ENCODE data around the gene SPTAN1.

SPTAN1 gene

DNA sequence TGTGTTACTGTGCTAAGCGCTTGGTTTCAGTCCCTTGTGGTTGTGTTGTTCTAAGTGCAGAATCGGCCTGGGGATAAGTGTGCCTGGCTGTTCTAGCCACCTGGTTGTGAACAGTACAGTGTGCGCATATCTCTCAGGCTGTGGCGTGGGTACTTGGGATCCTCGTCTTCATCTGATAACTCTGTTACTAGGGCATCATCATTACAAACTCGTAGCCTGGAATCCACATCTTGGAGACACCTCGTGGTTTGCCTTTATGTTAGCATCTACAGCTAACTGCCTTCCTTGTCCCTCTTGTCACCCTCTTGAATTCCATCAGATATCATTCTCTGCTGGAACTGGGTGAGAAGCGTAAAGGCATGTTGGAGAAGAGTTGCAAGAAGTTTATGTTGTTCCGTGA lies 41.5 kb downstream of the SPTAN1 start:
- TF ChIP-seq, protein P1, sequence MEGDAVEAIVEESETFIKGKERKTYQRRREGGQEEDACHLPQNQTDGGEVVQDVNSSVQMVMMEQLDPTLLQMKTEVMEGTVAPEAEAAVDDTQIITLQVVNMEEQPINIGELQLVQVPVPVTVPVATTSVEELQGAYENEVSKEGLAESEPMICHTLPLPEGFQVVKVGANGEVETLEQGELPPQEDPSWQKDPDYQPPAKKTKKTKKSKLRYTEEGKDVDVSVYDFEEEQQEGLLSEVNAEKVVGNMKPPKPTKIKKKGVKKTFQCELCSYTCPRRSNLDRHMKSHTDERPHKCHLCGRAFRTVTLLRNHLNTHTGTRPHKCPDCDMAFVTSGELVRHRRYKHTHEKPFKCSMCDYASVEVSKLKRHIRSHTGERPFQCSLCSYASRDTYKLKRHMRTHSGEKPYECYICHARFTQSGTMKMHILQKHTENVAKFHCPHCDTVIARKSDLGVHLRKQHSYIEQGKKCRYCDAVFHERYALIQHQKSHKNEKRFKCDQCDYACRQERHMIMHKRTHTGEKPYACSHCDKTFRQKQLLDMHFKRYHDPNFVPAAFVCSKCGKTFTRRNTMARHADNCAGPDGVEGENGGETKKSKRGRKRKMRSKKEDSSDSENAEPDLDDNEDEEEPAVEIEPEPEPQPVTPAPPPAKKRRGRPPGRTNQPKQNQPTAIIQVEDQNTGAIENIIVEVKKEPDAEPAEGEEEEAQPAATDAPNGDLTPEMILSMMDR (IDR thresholded peaks at IDR 0.05): no peak
- peaks cover 0 to 3% of the 10 kb centered on the region in 2 experiments for H3K4me1 ChIP-seq (ENCODE audit: control insufficient read depth in 1 of 2, insufficient read depth in 1 of 2, low read depth in 1 of 2, low read length in 1 of 2)
- H3K9me3 ChIP-seq: no peaks in the 10 kb centered on the region
- H3K27ac ChIP-seq: no peak overlapping the region
- H3K4me3 ChIP-seq (ENCODE audit: low read depth in 1 of 2, low read length in 1 of 2): no peak overlapping the region
- H3K36me3 ChIP-seq: peaks cover 89% of the 10 kb centered on the region
- no peaks in the 10 kb centered on the region for H3K27me3 ChIP-seq

DNA sequence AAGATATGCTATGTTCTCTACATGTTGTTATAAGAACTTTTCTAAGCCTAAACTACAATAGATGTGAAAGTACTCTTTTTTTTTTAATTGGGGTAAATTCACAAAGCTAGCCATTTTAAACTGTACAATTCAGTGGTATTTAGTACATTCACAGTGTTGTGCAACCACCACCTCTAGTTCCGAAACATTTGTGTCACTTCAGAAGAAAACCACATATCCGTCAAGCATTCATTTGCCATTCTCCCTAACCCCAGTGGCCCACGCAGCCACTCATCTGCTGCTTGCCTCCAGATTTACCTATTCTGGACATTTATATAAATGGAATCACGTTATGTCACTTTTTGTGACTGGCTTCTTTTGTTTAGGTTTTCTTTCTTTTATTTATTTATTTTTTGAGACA lies 43.1 kb downstream of the SPTAN1 start:
- peaks cover 0 to 3% of the 10 kb centered on the region in 2 experiments for H3K4me1 ChIP-seq (ENCODE audit: control insufficient read depth in 1 of 2, insufficient read depth in 1 of 2, low read depth in 1 of 2, low read length in 1 of 2)
- no peak overlapping the region for H3K4me3 ChIP-seq (ENCODE audit: low read depth in 1 of 2, low read length in 1 of 2)
- no peaks in the 10 kb centered on the region for H3K27me3 ChIP-seq
- peaks cover 89% of the 10 kb centered on the region for H3K36me3 ChIP-seq
- H3K27ac ChIP-seq: no peak overlapping the region
- H3K9me3 ChIP-seq: no peaks in the 10 kb centered on the region
- TF ChIP-seq, protein P1 (IDR thresholded peaks at IDR 0.05): no peak

- no peak overlapping the region for H3K4me3 ChIP-seq (ENCODE audit: low read depth in 1 of 2, low read length in 1 of 2)
- peaks cover 0 to 3% of the 10 kb centered on the region in 2 experiments for H3K4me1 ChIP-seq (ENCODE audit: control insufficient read depth in 1 of 2, insufficient read depth in 1 of 2, low read depth in 1 of 2, low read length in 1 of 2)
- TF ChIP-seq, protein P1 (IDR thresholded peaks at IDR 0.05): no peak
- H3K27me3 ChIP-seq: no peaks in the 10 kb centered on the region
- no peaks in the 10 kb centered on the region for H3K9me3 ChIP-seq
- peaks cover 75% of the 10 kb centered on the region for H3K36me3 ChIP-seq
- H3K27ac ChIP-seq: no peak overlapping the region
Observed at GRCh38 chr9:128600099-128600498, 47.7 kb downstream of the SPTAN1 start.

GRCh38 chr9:128603697-128604096 lies 51.3 kb downstream of the SPTAN1 start:
- Histone ChIP-seq H3K9me3 (no peaks in the 10 kb centered on the region), H3K36me3 (peaks cover 84% of the 10 kb centered on the region)

DNA sequence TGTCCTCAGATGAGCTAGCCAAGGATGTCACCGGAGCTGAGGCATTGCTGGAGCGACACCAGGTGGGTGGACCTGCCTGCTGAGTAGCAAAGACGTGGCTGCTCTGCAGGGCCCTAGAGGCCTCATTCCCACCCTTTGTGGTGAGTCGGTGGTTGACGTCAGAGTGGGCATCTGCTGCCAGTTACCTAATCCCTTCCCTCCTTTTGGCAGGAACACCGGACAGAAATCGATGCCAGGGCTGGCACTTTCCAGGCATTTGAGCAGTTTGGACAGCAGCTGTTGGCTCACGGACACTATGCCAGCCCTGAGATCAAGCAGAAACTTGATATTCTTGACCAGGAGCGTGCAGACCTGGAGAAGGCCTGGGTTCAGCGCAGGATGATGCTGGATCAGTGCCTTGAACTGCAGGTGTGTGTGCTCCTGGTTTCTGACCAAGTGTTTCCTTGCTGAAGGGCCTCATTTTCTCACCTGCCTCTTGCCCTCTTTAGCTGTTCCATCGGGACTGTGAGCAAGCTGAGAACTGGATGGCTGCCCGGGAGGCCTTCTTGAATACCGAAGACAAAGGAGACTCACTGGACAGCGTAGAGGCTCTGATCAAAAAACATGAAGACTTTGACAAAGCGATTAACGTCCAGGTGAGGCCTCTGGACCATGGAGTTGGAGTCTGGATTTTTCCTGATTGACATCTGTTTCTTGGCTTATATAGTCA lies 55.4 kb downstream of the SPTAN1 start:
- Histone ChIP-seq H3K27ac (no peak overlapping the region), H3K4me3 (ENCODE audit: low read depth in 1 of 2, low read length in 1 of 2) (no peak overlapping the region), H3K36me3 (peaks cover 95% of the 10 kb centered on the region), H3K9me3 (no peaks in the 10 kb centered on the region), H3K4me1 (ENCODE audit: control insufficient read depth in 1 of 2, insufficient read depth in 1 of 2, low read depth in 1 of 2, low read length in 1 of 2) (no peaks in the 10 kb centered on the region), H3K27me3 (no peaks in the 10 kb centered on the region)
- TF ChIP-seq, protein P1 (IDR thresholded peaks at IDR 0.05): no peak

More at GRCh38 chr9:128603697-128604096, 51.3 kb downstream of the SPTAN1 start:
- Histone ChIP-seq H3K27ac (no peak overlapping the region), H3K4me1 (ENCODE audit: control insufficient read depth in 1 of 2, insufficient read depth in 1 of 2, low read depth in 1 of 2, low read length in 1 of 2) (no peaks in the 10 kb centered on the region), H3K27me3 (no peaks in the 10 kb centered on the region), H3K4me3 (ENCODE audit: low read depth in 1 of 2, low read length in 1 of 2) (no peak overlapping the region)
- TF ChIP-seq, protein P1 (IDR thresholded peaks at IDR 0.05): no peak

All from neutrophil (primary cell).